ENCODE data around the gene EFCAB12.
A peak's percentile ranks its signal among the peaks of the same experiment; 100 is the strongest.
"Not testable (repeated sequence)": the region's sequence is repeated elsewhere in the genome, so short reads cannot be mapped to it uniquely, and the experiment has no call there.

The EFCAB12 gene

GRCh38 chr3:129387487-129387886 is 40.9 kb downstream of the EFCAB12 start:
- H3K14ac ChIP-seq (ENCODE audit: low read length): no peak overlapping the region
- peaks cover 29 to 53% of the 10 kb centered on the region in 2 donors for H3K36me3 ChIP-seq (replicated peaks in 1 of 2; ENCODE audit: control insufficient read depth in 2 of 2, insufficient read depth in 2 of 2, low read length in 2 of 2)
- no peak overlapping the region for H2BK5ac ChIP-seq (ENCODE audit: low read length)
- no peak overlapping the region for H3K9ac ChIP-seq (ENCODE audit: low read depth, low read length, poor library complexity)
- no peak overlapping the region for H3K23ac ChIP-seq (ENCODE audit: low read depth, low read length, poor library complexity)
- peaks cover 5% of the 10 kb centered on the region in 2 donors for H3K4me1 ChIP-seq (ENCODE audit: control insufficient read depth in 2 of 2, insufficient read depth in 1 of 2, low read depth in 1 of 2, low read length in 2 of 2)
- DNase-seq (ENCODE audit: low spot score): no peak
- no peak overlapping the region for H2BK120ac ChIP-seq (ENCODE audit: low read depth, low read length)
- no CpG with 5 or more reads among the region's 5 CpGs for WGBS, 2 donors (ENCODE audit: extremely low coverage in 2 of 2, insufficient read length in 2 of 2, insufficient replicate concordance in 1 of 2)
- no peak overlapping the region for H2AFZ ChIP-seq (ENCODE audit: low read length)
- H3K79me1 ChIP-seq (ENCODE audit: low read depth, low read length): no peaks in the 10 kb centered on the region
- no peak overlapping the region for H2BK12ac ChIP-seq (ENCODE audit: low read length)
- no peaks in the 10 kb centered on the region for H3K27me3 ChIP-seq (ENCODE audit: control insufficient read depth in 3 of 3, insufficient read depth in 3 of 3, low read depth in 1 of 3, low read length in 3 of 3)
- no peak overlapping the region for H3K4me3 ChIP-seq (ENCODE audit: low read length in 2 of 2)
- H2AK5ac ChIP-seq (ENCODE audit: low read depth, low read length): no peak overlapping the region
- no peak overlapping the region for H3K27ac ChIP-seq (replicated peaks; ENCODE audit: low read length)
- no peaks in the 10 kb centered on the region for H3K9me3 ChIP-seq (replicated peaks in 1 of 2; ENCODE audit: control insufficient read depth in 2 of 2, insufficient read depth in 1 of 2, low read depth in 1 of 2, low read length in 2 of 2)
- no peak overlapping the region for H3K18ac ChIP-seq (ENCODE audit: low read length)
- no peak overlapping the region for H4K91ac ChIP-seq (ENCODE audit: low read depth, low read length, poor library complexity)
- no peak overlapping the region for H3K4ac ChIP-seq (ENCODE audit: low read length)
- H2BK15ac ChIP-seq (ENCODE audit: low read length): no peak overlapping the region
- H4K8ac ChIP-seq (ENCODE audit: low read depth, low read length): no peak overlapping the region
- H3K4me2 ChIP-seq (ENCODE audit: insufficient read depth, low read length, poor library complexity, severe bottlenecking): no peak overlapping the region

- no peak overlapping the region for H2BK12ac ChIP-seq (ENCODE audit: low read length)
- no CpG with 5 or more reads among the region's 10 CpGs for WGBS, 2 donors (ENCODE audit: extremely low coverage in 2 of 2, insufficient read length in 2 of 2, insufficient replicate concordance in 1 of 2)
- H3K79me1 ChIP-seq (ENCODE audit: low read depth, low read length): no peaks in the 10 kb centered on the region
- peaks cover 5% of the 10 kb centered on the region in 2 donors for H3K4me1 ChIP-seq (ENCODE audit: control insufficient read depth in 2 of 2, insufficient read depth in 1 of 2, low read depth in 1 of 2, low read length in 2 of 2)
- H3K9ac ChIP-seq (ENCODE audit: low read depth, low read length, poor library complexity): no peak overlapping the region
- H2BK15ac ChIP-seq (ENCODE audit: low read length): no peak overlapping the region
- H3K23ac ChIP-seq (ENCODE audit: low read depth, low read length, poor library complexity): no peak overlapping the region
- H3K4ac ChIP-seq (ENCODE audit: low read length): no peak overlapping the region
- peaks cover 27 to 48% of the 10 kb centered on the region in 2 donors for H3K36me3 ChIP-seq (replicated peaks in 1 of 2; ENCODE audit: control insufficient read depth in 2 of 2, insufficient read depth in 2 of 2, low read length in 2 of 2)
- no peak overlapping the region for H2BK120ac ChIP-seq (ENCODE audit: low read depth, low read length)
- H3K14ac ChIP-seq (ENCODE audit: low read length): no peak overlapping the region
- H3K4me2 ChIP-seq (ENCODE audit: insufficient read depth, low read length, poor library complexity, severe bottlenecking): no peak overlapping the region
- no peak overlapping the region for H2AK5ac ChIP-seq (ENCODE audit: low read depth, low read length)
- H3K18ac ChIP-seq (ENCODE audit: low read length): no peak overlapping the region
- no peak overlapping the region for H4K91ac ChIP-seq (ENCODE audit: low read depth, low read length, poor library complexity)
- H2AFZ ChIP-seq (ENCODE audit: low read length): no peak overlapping the region
- H2BK5ac ChIP-seq (ENCODE audit: low read length): no peak overlapping the region
- no peak overlapping the region for H3K27ac ChIP-seq (replicated peaks; ENCODE audit: low read length)
- H3K4me3 ChIP-seq (ENCODE audit: low read length in 2 of 2): no peak overlapping the region
- peak overlapping the region; percentile 7 for H4K8ac ChIP-seq (ENCODE audit: low read depth, low read length)
- no peak for DNase-seq (ENCODE audit: low spot score)
- H3K9me3 ChIP-seq (replicated peaks in 1 of 2; ENCODE audit: control insufficient read depth in 2 of 2, insufficient read depth in 1 of 2, low read depth in 1 of 2, low read length in 2 of 2): no peaks in the 10 kb centered on the region
- H3K27me3 ChIP-seq (ENCODE audit: control insufficient read depth in 3 of 3, insufficient read depth in 3 of 3, low read depth in 1 of 3, low read length in 3 of 3): no peaks in the 10 kb centered on the region
These were observed 41.5 kb downstream of the EFCAB12 start for GRCh38 chr3:129386984-129387383.

DNA sequence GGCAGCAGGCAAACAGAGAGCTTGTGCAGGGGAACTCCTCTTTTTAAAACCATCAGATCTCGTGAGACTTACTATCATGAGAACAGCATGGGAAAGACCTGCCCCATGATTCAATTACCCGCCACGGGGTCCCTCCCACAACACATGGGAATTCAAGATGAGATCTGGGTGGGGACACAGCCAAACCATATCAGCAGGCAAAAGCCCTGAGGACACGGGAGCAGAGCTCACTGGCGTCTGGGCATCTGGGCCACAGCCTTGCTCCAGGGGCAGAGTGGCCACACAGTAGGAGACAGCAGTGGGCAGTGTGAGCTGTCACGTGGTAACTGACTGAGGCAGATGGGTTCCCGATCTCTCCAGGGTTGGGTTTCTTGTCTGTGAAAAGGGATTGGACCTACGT is 42.9 kb downstream of the EFCAB12 start:
- not testable (repeated sequence) for H3K14ac ChIP-seq (ENCODE audit: low read length); H3K27ac ChIP-seq (replicated peaks; ENCODE audit: low read length); H2AFZ ChIP-seq (ENCODE audit: low read length); H4K8ac ChIP-seq (ENCODE audit: low read depth, low read length); H3K79me1 ChIP-seq (ENCODE audit: low read depth, low read length); H2AK5ac ChIP-seq (ENCODE audit: low read depth, low read length); H2BK120ac ChIP-seq (ENCODE audit: low read depth, low read length); H3K4me2 ChIP-seq (ENCODE audit: insufficient read depth, low read length, poor library complexity, severe bottlenecking); H3K18ac ChIP-seq (ENCODE audit: low read length); H2BK12ac ChIP-seq (ENCODE audit: low read length); H2BK15ac ChIP-seq (ENCODE audit: low read length); H2BK5ac ChIP-seq (ENCODE audit: low read length); H3K23ac ChIP-seq (ENCODE audit: low read depth, low read length, poor library complexity); DNase-seq (ENCODE audit: low spot score); H3K27me3 ChIP-seq (ENCODE audit: control insufficient read depth in 3 of 3, insufficient read depth in 3 of 3, low read depth in 1 of 3, low read length in 3 of 3); H3K4me1 ChIP-seq (ENCODE audit: control insufficient read depth in 2 of 2, insufficient read depth in 1 of 2, low read depth in 1 of 2, low read length in 2 of 2); H3K9me3 ChIP-seq (replicated peaks in 1 of 2; ENCODE audit: control insufficient read depth in 2 of 2, insufficient read depth in 1 of 2, low read depth in 1 of 2, low read length in 2 of 2); H4K91ac ChIP-seq (ENCODE audit: low read depth, low read length, poor library complexity); H3K4ac ChIP-seq (ENCODE audit: low read length); H3K9ac ChIP-seq (ENCODE audit: low read depth, low read length, poor library complexity)
- no CpG with 5 or more reads among the region's 8 CpGs for WGBS, 2 donors (ENCODE audit: extremely low coverage in 2 of 2, insufficient read length in 2 of 2, insufficient replicate concordance in 1 of 2)
- Histone ChIP-seq H3K36me3 (replicated peaks in 1 of 2; ENCODE audit: control insufficient read depth in 2 of 2, insufficient read depth in 2 of 2, low read length in 2 of 2) (peaks cover 23 to 37% of the 10 kb centered on the region in 2 donors), H3K4me3 (ENCODE audit: low read length in 2 of 2) (peak overlapping the region in 1 of 2 donors; percentile 51)

- H2BK5ac ChIP-seq (ENCODE audit: low read length): no peak overlapping the region
- H4K91ac ChIP-seq (ENCODE audit: low read depth, low read length, poor library complexity): no peak overlapping the region
- no peak overlapping the region for H3K23ac ChIP-seq (ENCODE audit: low read depth, low read length, poor library complexity)
- no peak overlapping the region for H3K27ac ChIP-seq (replicated peaks; ENCODE audit: low read length)
- peaks cover 0 to 5% of the 10 kb centered on the region in 2 donors for H3K9me3 ChIP-seq (replicated peaks in 1 of 2; ENCODE audit: control insufficient read depth in 2 of 2, insufficient read depth in 1 of 2, low read depth in 1 of 2, low read length in 2 of 2)
- no peak overlapping the region for H3K14ac ChIP-seq (ENCODE audit: low read length)
- no peak overlapping the region for H2BK15ac ChIP-seq (ENCODE audit: low read length)
- H3K18ac ChIP-seq (ENCODE audit: low read length): no peak overlapping the region
- H3K4ac ChIP-seq (ENCODE audit: low read length): no peak overlapping the region
- no peak overlapping the region for H2BK120ac ChIP-seq (ENCODE audit: low read depth, low read length)
- no peak overlapping the region for H2BK12ac ChIP-seq (ENCODE audit: low read length)
- no peak overlapping the region for H3K4me2 ChIP-seq (ENCODE audit: insufficient read depth, low read length, poor library complexity, severe bottlenecking)
- no peak overlapping the region for H2AK5ac ChIP-seq (ENCODE audit: low read depth, low read length)
- peak overlapping the region; percentile 30 for H3K9ac ChIP-seq (ENCODE audit: low read depth, low read length, poor library complexity)
- peaks cover 19 to 31% of the 10 kb centered on the region in 2 donors for H3K36me3 ChIP-seq (replicated peaks in 1 of 2; ENCODE audit: control insufficient read depth in 2 of 2, insufficient read depth in 2 of 2, low read length in 2 of 2)
- WGBS, 2 donors (ENCODE audit: extremely low coverage in 2 of 2, insufficient read length in 2 of 2, insufficient replicate concordance in 1 of 2): no CpG with 5 or more reads among the region's 18 CpGs
- no peak overlapping the region for H3K4me3 ChIP-seq (ENCODE audit: low read length in 2 of 2)
- H3K79me1 ChIP-seq (ENCODE audit: low read depth, low read length): no peaks in the 10 kb centered on the region
- peaks cover 5% of the 10 kb centered on the region in 2 donors for H3K4me1 ChIP-seq (ENCODE audit: control insufficient read depth in 2 of 2, insufficient read depth in 1 of 2, low read depth in 1 of 2, low read length in 2 of 2)
- DNase-seq (ENCODE audit: low spot score): no peak
- H4K8ac ChIP-seq (ENCODE audit: low read depth, low read length): no peak overlapping the region
- H3K27me3 ChIP-seq (ENCODE audit: control insufficient read depth in 3 of 3, insufficient read depth in 3 of 3, low read depth in 1 of 3, low read length in 3 of 3): no peaks in the 10 kb centered on the region
- H2AFZ ChIP-seq (ENCODE audit: low read length): no peak overlapping the region
These were observed 43.7 kb downstream of the EFCAB12 start for GRCh38 chr3:129384594-129385323.
